ENCODE results near the gene DAB1.

DAB1 gene

DNA sequence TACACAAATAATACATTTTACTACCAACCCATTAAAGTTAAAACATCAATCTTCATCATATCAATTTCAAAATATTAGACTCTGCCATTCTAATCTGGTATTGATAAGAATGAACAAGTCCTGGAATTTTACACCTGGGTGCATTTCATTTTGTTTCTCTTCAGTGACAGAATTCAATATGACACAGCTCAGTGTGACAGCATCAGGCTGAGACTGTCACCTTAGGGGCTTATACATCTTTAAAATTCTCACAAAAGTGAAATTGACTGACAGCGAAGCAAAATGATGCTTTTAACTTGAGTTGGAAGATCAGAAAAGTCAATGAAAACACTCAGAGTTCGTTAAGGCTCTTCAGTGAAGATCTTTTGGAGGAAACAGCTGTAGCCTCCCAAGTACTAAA is 213.0 kb downstream of the DAB1 start:
- no peaks in the 10 kb centered on the region for H3K27me3 ChIP-seq (ENCODE audit: insufficient read depth, poor library complexity, severe bottlenecking)
- no peaks in the 10 kb centered on the region for H3K9me3 ChIP-seq (ENCODE audit: severe bottlenecking)
- H3K27ac ChIP-seq (ENCODE audit: poor library complexity, severe bottlenecking): no peak overlapping the region
- ATAC-seq (ENCODE audit: low read depth) (no peak), DNase-seq (ENCODE audit: low spot score) (no peak)
- no peaks in the 10 kb centered on the region for H3K36me3 ChIP-seq (ENCODE audit: low read depth)
- TF ChIP-seq, protein P1, sequence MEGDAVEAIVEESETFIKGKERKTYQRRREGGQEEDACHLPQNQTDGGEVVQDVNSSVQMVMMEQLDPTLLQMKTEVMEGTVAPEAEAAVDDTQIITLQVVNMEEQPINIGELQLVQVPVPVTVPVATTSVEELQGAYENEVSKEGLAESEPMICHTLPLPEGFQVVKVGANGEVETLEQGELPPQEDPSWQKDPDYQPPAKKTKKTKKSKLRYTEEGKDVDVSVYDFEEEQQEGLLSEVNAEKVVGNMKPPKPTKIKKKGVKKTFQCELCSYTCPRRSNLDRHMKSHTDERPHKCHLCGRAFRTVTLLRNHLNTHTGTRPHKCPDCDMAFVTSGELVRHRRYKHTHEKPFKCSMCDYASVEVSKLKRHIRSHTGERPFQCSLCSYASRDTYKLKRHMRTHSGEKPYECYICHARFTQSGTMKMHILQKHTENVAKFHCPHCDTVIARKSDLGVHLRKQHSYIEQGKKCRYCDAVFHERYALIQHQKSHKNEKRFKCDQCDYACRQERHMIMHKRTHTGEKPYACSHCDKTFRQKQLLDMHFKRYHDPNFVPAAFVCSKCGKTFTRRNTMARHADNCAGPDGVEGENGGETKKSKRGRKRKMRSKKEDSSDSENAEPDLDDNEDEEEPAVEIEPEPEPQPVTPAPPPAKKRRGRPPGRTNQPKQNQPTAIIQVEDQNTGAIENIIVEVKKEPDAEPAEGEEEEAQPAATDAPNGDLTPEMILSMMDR (IDR thresholded peaks at IDR 0.05; ENCODE audit: poor library complexity, severe bottlenecking): no peak
- H3K4me3 ChIP-seq (ENCODE audit: severe bottlenecking): no peak overlapping the region
- no peaks in the 10 kb centered on the region for H3K4me1 ChIP-seq (ENCODE audit: insufficient read depth, poor library complexity, severe bottlenecking)

DNA sequence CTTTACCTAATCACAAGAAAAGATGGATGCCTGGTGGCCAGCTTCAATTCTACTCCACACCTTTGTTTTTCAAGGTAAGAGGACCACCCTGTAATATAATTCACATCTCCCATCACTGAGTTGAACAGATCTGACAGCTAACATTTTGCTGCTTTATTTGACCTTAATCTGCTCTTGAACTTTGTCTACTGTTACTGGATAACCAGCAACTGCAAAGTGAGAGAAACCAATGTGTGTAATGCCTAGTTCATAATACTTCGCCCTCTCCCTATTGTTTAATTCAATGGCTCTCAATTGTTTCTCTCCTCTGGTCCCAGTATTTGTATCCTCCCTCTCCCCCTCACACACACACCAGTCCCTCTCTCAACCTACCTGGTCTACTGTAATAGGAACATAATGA is 214.4 kb downstream of the DAB1 start:
- TF ChIP-seq, protein P1 (IDR thresholded peaks at IDR 0.05; ENCODE audit: poor library complexity, severe bottlenecking): no peak
- no peak overlapping the region for H3K27ac ChIP-seq (ENCODE audit: poor library complexity, severe bottlenecking)
- H3K36me3 ChIP-seq (ENCODE audit: low read depth): no peaks in the 10 kb centered on the region
- ATAC-seq (ENCODE audit: low read depth) (no peak), DNase-seq (ENCODE audit: low spot score) (no peak)
- no peaks in the 10 kb centered on the region for H3K4me1 ChIP-seq (ENCODE audit: insufficient read depth, poor library complexity, severe bottlenecking)
- H3K9me3 ChIP-seq (ENCODE audit: severe bottlenecking): no peaks in the 10 kb centered on the region
- H3K4me3 ChIP-seq (ENCODE audit: severe bottlenecking): no peak overlapping the region
- no peaks in the 10 kb centered on the region for H3K27me3 ChIP-seq (ENCODE audit: insufficient read depth, poor library complexity, severe bottlenecking)

DNA sequence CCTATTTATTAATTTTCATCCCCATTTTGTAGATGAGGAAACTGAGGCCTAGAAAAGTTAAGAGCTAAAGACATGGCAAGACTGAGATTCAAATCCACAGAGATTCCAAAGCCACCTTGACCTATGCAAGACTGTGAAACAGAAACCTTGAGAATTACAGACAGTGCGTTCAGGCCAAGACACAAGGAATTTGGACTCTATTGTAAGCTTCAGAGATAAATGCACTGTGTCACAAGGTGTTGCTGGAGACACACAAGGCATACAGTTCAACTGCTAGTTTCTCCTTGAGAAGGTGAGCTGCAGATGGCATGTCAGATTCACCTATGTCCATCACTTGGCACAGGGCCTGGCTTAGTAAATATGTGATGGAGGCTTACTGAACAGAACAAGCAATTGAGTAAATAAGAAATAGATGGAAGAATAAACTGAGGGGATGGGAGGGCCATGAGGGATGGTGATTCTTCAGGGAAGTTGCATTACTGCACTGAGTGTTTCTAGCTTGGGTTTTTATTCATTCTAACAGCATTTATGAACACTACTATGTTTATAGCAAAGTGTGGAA is 215.0 kb downstream of the DAB1 start:
- no peak overlapping the region for H3K27ac ChIP-seq (ENCODE audit: poor library complexity, severe bottlenecking)
- TF ChIP-seq, protein P1 (IDR thresholded peaks at IDR 0.05; ENCODE audit: poor library complexity, severe bottlenecking): no peak
- no peaks in the 10 kb centered on the region for H3K9me3 ChIP-seq (ENCODE audit: severe bottlenecking)
- DNase-seq (ENCODE audit: low spot score): no peak
- no peaks in the 10 kb centered on the region for H3K4me1 ChIP-seq (ENCODE audit: insufficient read depth, poor library complexity, severe bottlenecking)
- no peak overlapping the region for H3K4me3 ChIP-seq (ENCODE audit: severe bottlenecking)
- H3K36me3 ChIP-seq (ENCODE audit: low read depth): no peaks in the 10 kb centered on the region
- no peaks in the 10 kb centered on the region for H3K27me3 ChIP-seq (ENCODE audit: insufficient read depth, poor library complexity, severe bottlenecking)
- ATAC-seq (ENCODE audit: low read depth): no peak

DNA sequence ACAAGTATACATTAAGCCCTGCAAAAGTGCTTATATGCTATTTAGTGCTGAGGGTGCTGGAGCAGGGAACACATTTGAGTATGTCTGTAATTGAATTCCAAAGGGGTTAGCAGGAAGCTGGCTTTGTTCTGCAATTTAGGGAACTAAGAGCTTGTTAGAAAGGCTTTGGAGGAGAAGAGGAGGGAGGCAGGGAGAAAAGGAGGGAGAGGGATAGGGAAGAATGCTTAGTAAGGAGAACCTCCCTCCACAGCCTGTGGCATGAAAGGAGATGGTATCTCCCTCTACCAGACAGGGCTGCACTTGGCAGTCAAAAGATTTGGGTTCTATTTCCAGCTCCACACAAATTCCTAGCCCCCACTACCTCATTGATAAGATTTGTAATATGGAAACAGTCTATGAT is 217.8 kb downstream of the DAB1 start:
- no peak overlapping the region for H3K27ac ChIP-seq (ENCODE audit: poor library complexity, severe bottlenecking)

More for the DNA sequence above, 217.8 kb downstream of the DAB1 start:
- no peak for DNase-seq (ENCODE audit: low spot score)
- Histone ChIP-seq H3K36me3 (ENCODE audit: low read depth) (no peaks in the 10 kb centered on the region), H3K9me3 (ENCODE audit: severe bottlenecking) (no peaks in the 10 kb centered on the region), H3K4me3 (ENCODE audit: severe bottlenecking) (no peak overlapping the region), H3K27me3 (ENCODE audit: insufficient read depth, poor library complexity, severe bottlenecking) (no peaks in the 10 kb centered on the region), H3K4me1 (ENCODE audit: insufficient read depth, poor library complexity, severe bottlenecking) (no peaks in the 10 kb centered on the region)
- no peak for ATAC-seq (ENCODE audit: low read depth)
- TF ChIP-seq, protein P1 (IDR thresholded peaks at IDR 0.05; ENCODE audit: poor library complexity, severe bottlenecking): no peak
